CD14-positive monocyte (primary cell): ENCODE results near the gene CST8. TPM values are rescaled to one million over a fixed set of nuclear protein-coding genes. Genes with fewer than 3 reads are reported as not detected.

Experiments
- DNase-seq, 3 donors: peaks; one replicate each; pipeline ENCODE4 v3.0.0-alpha.2; 2011 to 2022
- H2AFZ ChIP-seq: 2 replicates; pipeline ENCODE4 v1.6.0; 2012; ENCODE audit warnings: mild to moderate bottlenecking, low read depth, low read length, inconsistent platforms; ENCODE audit not compliant: insufficient read depth, poor library complexity, severe bottlenecking
- H3K27ac ChIP-seq, 2 donors: 1 replicate in 1 of 2; 2 replicates in 1 of 2; pipeline ENCODE4 v1.5.1; 2012 to 2013; ENCODE audit warnings: low read length in 2 of 2, control low read depth in 1 of 2, inconsistent platforms in 1 of 2, low read depth in 1 of 2, mild to moderate bottlenecking in 1 of 2
- H3K27me3 ChIP-seq, 2 donors: one replicate each; pipeline versions ENCODE4 v1.6.0 to v1.6.1; 2011 to 2013; ENCODE audit warnings: low read length in 2 of 2; ENCODE audit not compliant: control insufficient read depth in 2 of 2, insufficient read depth in 2 of 2
- H3K36me3 ChIP-seq, 2 donors: replicated peaks in 1 of 2; 1 replicate in 1 of 2; 2 replicates in 1 of 2; pipeline versions ENCODE4 v1.5.1 to v1.6.1; 2012 to 2013; ENCODE audit warnings: low read length in 2 of 2, control low read depth in 1 of 2, inconsistent platforms in 1 of 2, mild to moderate bottlenecking in 1 of 2; ENCODE audit not compliant: insufficient read depth in 2 of 2, control insufficient read depth in 1 of 2
- H3K4me1 ChIP-seq, 2 donors: 1 replicate in 1 of 2; 2 replicates in 1 of 2; pipeline versions ENCODE4 v1.5.1 to v1.6.1; 2012 to 2013; ENCODE audit warnings: low read length in 2 of 2, control low read depth in 1 of 2, inconsistent platforms in 1 of 2, mild to moderate bottlenecking in 1 of 2, moderate library complexity in 1 of 2; ENCODE audit not compliant: insufficient read depth in 2 of 2, control insufficient read depth in 1 of 2
- H3K4me2 ChIP-seq: replicated peaks from 2 replicates; pipeline ENCODE3; 2012; ENCODE audit warnings: low read length, moderate library complexity, mild to moderate bottlenecking; ENCODE audit not compliant: poor library complexity, severe bottlenecking; ENCODE audit errors: extremely low read depth
- H3K4me3 ChIP-seq, 3 experiments: fragments of 200-600 bp in 1 of 3; sonication (generic) in 1 of 3; replicated peaks in 1 of 3; 1 replicate in 2 of 3; 2 replicates in 1 of 3; pipeline ENCODE4 v1.5.1; 2011 to 2013; ENCODE audit warnings: low read length in 3 of 3, mild to moderate bottlenecking in 3 of 3, control low read depth in 2 of 3, low read depth in 2 of 3, inconsistent platforms in 1 of 3, moderate library complexity in 1 of 3
- H3K79me2 ChIP-seq: 2 replicates; pipeline ENCODE4 v1.6.0; 2012; ENCODE audit warnings: mild to moderate bottlenecking, control low read depth, inconsistent platforms, low read length, moderate library complexity; ENCODE audit not compliant: insufficient read depth
- H3K9ac ChIP-seq: 2 replicates; pipeline ENCODE4 v1.6.0; 2017; ENCODE audit warnings: low read length, mild to moderate bottlenecking; ENCODE audit not compliant: insufficient read depth, poor library complexity, severe bottlenecking
- H3K9me3 ChIP-seq, 2 donors: replicated peaks in 1 of 2; 1 replicate in 1 of 2; 2 replicates in 1 of 2; pipeline versions ENCODE4 v1.5.1 to v1.6.1; 2012 to 2013; ENCODE audit warnings: low read length in 2 of 2, control low read depth in 1 of 2; ENCODE audit not compliant: control insufficient read depth in 1 of 2, insufficient read depth in 1 of 2
- H4K20me1 ChIP-seq: 2 replicates; pipeline ENCODE4 v1.6.0; 2012; ENCODE audit warnings: mild to moderate bottlenecking, low read length, control low read depth, moderate library complexity; ENCODE audit not compliant: insufficient read depth
- H3K27ac Mint-ChIP-seq, 7 donors: one replicate each; pipeline ENCODE4 v1.8.0; 2020; ENCODE audit warnings: mild to moderate bottlenecking in 7 of 7, mixed read lengths in 7 of 7, moderate library complexity in 6 of 7, inconsistent platforms in 2 of 7
- H3K27me3 Mint-ChIP-seq, 3 donors: one replicate each; pipeline ENCODE4 v1.8.0; 2021 to 2022; ENCODE audit warnings: low read depth in 3 of 3, mild to moderate bottlenecking in 3 of 3, mixed read lengths in 3 of 3, moderate library complexity in 3 of 3, inconsistent platforms in 1 of 3
- H3K36me3 Mint-ChIP-seq, 2 donors: one replicate each; pipeline ENCODE4 v1.8.0; 2020; ENCODE audit warnings: mixed read lengths in 2 of 2, inconsistent platforms in 1 of 2, mild to moderate bottlenecking in 1 of 2
- H3K4me1 Mint-ChIP-seq: one replicate; pipeline ENCODE4 v1.8.0; 2020; ENCODE audit warnings: mild to moderate bottlenecking, mixed read lengths
- H3K4me3 Mint-ChIP-seq, 2 donors: one replicate each; pipeline ENCODE4 v1.8.0; 2020; ENCODE audit warnings: mild to moderate bottlenecking in 2 of 2, mixed read lengths in 2 of 2, moderate library complexity in 1 of 2
- H3K9me3 Mint-ChIP-seq, 7 donors: one replicate each; pipeline ENCODE4 v1.8.0; 2020 to 2022; ENCODE audit warnings: mixed read lengths in 7 of 7, mild to moderate bottlenecking in 6 of 7, moderate library complexity in 6 of 7, inconsistent platforms in 2 of 7
- WGBS: methylation state at CpG from one replicate; pipeline ENCODE4 v1.1.5; 2013; ENCODE audit warnings: missing lambda C conversion rate; ENCODE audit not compliant: insufficient coverage; 5-methylcytosine and 5-hydroxymethylcytosine counted together
- intact Hi-C, 2 donors: fragments of 100-400 bp; cut with micrococcal nuclease; formaldehyde crosslinking; loops; one replicate each; pipeline versions ENCODE4 v1.15.0 to v1.15.1; 2023
- polyA minus RNA-seq: library from RNA; depleted of rRNA, polyadenylated mRNA; stranded (reverse); fragments of >200 nt; gene quantifications from 2 replicates; pipeline ENCODE4 v1.2.3, GENCODE V29; 2012
- polyA plus RNA-seq, 3 donors: library from polyadenylated mRNA; depleted of rRNA in 1 of 3; unstranded in 2 of 3; stranded (reverse) in 1 of 3; fragments of 300-500 nt in 2 of 3; fragments of >200 nt in 1 of 3; fragmentation: Illumina TruSeq in 2 of 3; gene quantifications; 1 replicate in 2 of 3; 2 replicates in 1 of 3; pipeline ENCODE4 v1.2.3, GENCODE V29; 2012 to 2021
- total RNA-seq, 12 experiments: library from RNA in 1 of 12; stranded (reverse) in 1 of 12; fragments of 120-200 nt in 1 of 12; gene quantifications; one replicate each; pipeline ENCODE4 v1.2.4 and lab custom pipeline; 2013 to 2026; ENCODE audit warnings: mixed read lengths in 6 of 12, inconsistent platforms in 1 of 12
- TF ChIP-seq, protein P1 (sequence below): fragments of 200-600 bp; IDR thresholded peaks from one replicate; pipeline ENCODE4 v1.8.0; 2022; ENCODE audit warnings: antibody characterized with exemption, mild to moderate bottlenecking

The CST8 gene, protein sequence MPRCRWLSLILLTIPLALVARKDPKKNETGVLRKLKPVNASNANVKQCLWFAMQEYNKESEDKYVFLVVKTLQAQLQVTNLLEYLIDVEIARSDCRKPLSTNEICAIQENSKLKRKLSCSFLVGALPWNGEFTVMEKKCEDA
- total RNA-seq (2013), result not detected
- polyA plus RNA-seq (not detected), polyA minus RNA-seq (not detected in 2 replicates), total RNA-seq (lab: John Stamatoyannopoulos, UW) (0 to 0.81 (median 0) reads per million in 11 experiments)

DNA sequence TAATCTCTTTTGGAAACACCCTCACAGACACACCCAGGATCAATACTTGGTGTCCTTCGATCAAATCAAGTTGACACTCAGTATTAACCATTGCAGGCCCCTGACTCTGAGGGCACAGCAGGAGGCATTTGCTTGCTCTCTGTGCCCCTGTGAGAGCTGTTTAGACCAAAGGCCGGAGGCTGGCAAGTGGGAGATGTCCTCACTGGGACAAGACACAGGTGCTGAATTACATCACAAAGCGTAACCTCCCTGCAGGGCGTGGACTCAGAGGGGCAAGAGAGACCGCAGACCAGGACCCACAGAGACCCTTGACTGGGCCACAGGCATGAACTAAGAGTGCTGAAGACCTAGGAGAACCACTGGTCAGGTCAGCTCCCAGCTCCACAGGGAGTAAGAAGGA lies at the start of gene CST8:
TSS of gene CST8 (plus strand) at position 301 of the 400 bp plus-strand sequence. CDS start 551 bp downstream, outside the sequence.
- no peak within 1 kb of the TSS for H3K9ac ChIP-seq
- H3K4me2 ChIP-seq, result no peak within 1 kb of the TSS
- no peak within 1 kb of the TSS for H3K4me3 ChIP-seq
- peak within 1 kb of the TSS in 1 of 7 donors; percentile 47 for H3K27ac Mint-ChIP-seq
- TF ChIP-seq, protein P1, sequence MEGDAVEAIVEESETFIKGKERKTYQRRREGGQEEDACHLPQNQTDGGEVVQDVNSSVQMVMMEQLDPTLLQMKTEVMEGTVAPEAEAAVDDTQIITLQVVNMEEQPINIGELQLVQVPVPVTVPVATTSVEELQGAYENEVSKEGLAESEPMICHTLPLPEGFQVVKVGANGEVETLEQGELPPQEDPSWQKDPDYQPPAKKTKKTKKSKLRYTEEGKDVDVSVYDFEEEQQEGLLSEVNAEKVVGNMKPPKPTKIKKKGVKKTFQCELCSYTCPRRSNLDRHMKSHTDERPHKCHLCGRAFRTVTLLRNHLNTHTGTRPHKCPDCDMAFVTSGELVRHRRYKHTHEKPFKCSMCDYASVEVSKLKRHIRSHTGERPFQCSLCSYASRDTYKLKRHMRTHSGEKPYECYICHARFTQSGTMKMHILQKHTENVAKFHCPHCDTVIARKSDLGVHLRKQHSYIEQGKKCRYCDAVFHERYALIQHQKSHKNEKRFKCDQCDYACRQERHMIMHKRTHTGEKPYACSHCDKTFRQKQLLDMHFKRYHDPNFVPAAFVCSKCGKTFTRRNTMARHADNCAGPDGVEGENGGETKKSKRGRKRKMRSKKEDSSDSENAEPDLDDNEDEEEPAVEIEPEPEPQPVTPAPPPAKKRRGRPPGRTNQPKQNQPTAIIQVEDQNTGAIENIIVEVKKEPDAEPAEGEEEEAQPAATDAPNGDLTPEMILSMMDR, result no peak
- 100% methylated on average over 4 of the region's 5 CpGs for WGBS
- H3K27me3 Mint-ChIP-seq, result peaks cover 2 to 7% (median 4%) of the 10 kb centered on the region in 3 donors
- peaks cover 0 to 4% (median 0%) of the 10 kb centered on the region in 7 donors for H3K9me3 Mint-ChIP-seq
- no peak within 1 kb of the TSS for H3K4me3 Mint-ChIP-seq
- intact Hi-C loops, result no loop called here
- H3K36me3 ChIP-seq, result no peaks in the 10 kb centered on the region
- no peaks in the 10 kb centered on the region for H3K4me1 ChIP-seq
- DNase-seq, result no peak
- H3K36me3 Mint-ChIP-seq, result no peaks in the 10 kb centered on the region
- no peaks in the 10 kb centered on the region for H3K79me2 ChIP-seq
- H3K27ac ChIP-seq, result no peak within 1 kb of the TSS
- no peaks in the 10 kb centered on the region for H4K20me1 ChIP-seq
- H3K4me1 Mint-ChIP-seq, result no peaks in the 10 kb centered on the region
- no peak within 1 kb of the TSS for H2AFZ ChIP-seq
- H3K9me3 ChIP-seq, result peaks cover under 1 to 2% of the 10 kb centered on the region in 2 donors
- no peaks in the 10 kb centered on the region for H3K27me3 ChIP-seq

DNA sequence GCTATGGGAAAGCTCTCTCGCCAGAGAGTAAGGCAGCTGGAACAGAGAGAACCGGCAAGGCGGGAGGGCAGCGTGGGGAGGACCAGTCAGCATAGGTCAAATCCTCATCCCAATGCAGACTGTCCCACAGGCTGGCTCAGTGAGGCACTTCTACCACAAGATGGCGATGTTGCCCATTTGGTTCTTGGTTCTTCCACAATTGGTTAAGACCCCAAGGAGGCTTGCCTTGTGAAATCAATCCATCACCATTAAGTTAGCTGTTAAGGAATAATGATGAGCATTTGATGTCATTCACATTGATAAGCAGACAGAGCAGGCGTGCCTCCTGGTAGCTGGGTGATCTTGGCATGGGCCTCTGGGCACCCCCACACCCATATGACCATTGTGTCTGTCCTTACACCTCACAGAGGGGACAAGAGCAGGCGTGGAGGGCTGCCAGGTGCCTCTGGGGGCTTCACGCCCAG lies 49.0 kb upstream of the CST8 start:
- TF ChIP-seq, protein P1, result peak; percentile 91
- no peaks in the 10 kb centered on the region for H3K79me2 ChIP-seq
- no peak overlapping the region for H2AFZ ChIP-seq
- H3K9me3 ChIP-seq, result no peaks in the 10 kb centered on the region
- H3K4me3 Mint-ChIP-seq, result no peak overlapping the region
- H3K27me3 ChIP-seq, result no peaks in the 10 kb centered on the region
- no peak overlapping the region for H3K27ac ChIP-seq
- WGBS, result 28% methylated on average over 6 of the region's 8 CpGs
- no peaks in the 10 kb centered on the region for H3K4me1 ChIP-seq
- peaks cover 2 to 10% (median 8%) of the 10 kb centered on the region in 3 donors for H3K27me3 Mint-ChIP-seq
- no peak overlapping the region for H3K27ac Mint-ChIP-seq
- no peaks in the 10 kb centered on the region for H4K20me1 ChIP-seq
- H3K4me2 ChIP-seq, result no peak overlapping the region
- H3K4me1 Mint-ChIP-seq, result no peaks in the 10 kb centered on the region
- no peak overlapping the region for H3K9ac ChIP-seq
- H3K4me3 ChIP-seq, result no peak overlapping the region
- H3K36me3 Mint-ChIP-seq, result no peaks in the 10 kb centered on the region
- intact Hi-C loops, result loop anchor here (1.0 to 2.0 kb wide), 2 partner anchors 164 to 165 kb away; no protein-coding TSS in a partner anchor
- DNase-seq, result peak; percentile 46 to 76 (median 67)
- no peaks in the 10 kb centered on the region for H3K9me3 Mint-ChIP-seq
- no peaks in the 10 kb centered on the region for H3K36me3 ChIP-seq
